Chondrocyte (in vitro differentiated cells): ENCODE results near the gene TBC1D8B. TPM values are rescaled to one million over a fixed set of nuclear protein-coding genes. Genes with fewer than 3 reads are reported as not detected.

Experiments used
- DNase-seq: peaks from one replicate; pipeline ENCODE4 v3.0.0; 2021; ENCODE audit warnings: mixed read lengths, low spot score
- H3K27ac Mint-ChIP-seq: one replicate; pipeline ENCODE4 v1.8.0; 2021; ENCODE audit warnings: mild to moderate bottlenecking, moderate library complexity, mixed read lengths; ENCODE audit not compliant: unreplicated experiment
- H3K27me3 Mint-ChIP-seq: 2 replicates; pipeline ENCODE4 v1.8.0; 2021; ENCODE audit warnings: low read depth, mixed read lengths
- H3K36me3 Mint-ChIP-seq: 2 replicates; pipeline ENCODE4 v1.8.0; 2021; ENCODE audit warnings: low read depth, mixed read lengths
- H3K4me1 Mint-ChIP-seq: 2 replicates; pipeline ENCODE4 v1.8.0; 2021; ENCODE audit warnings: low read depth, mild to moderate bottlenecking, mixed read lengths
- H3K4me3 Mint-ChIP-seq: one replicate; pipeline ENCODE4 v1.8.0; 2021; ENCODE audit warnings: mild to moderate bottlenecking, moderate library complexity, mixed read lengths; ENCODE audit not compliant: unreplicated experiment
- H3K9me3 Mint-ChIP-seq: 2 replicates; pipeline ENCODE4 v1.8.0; 2021; ENCODE audit warnings: low read depth, mixed read lengths
- CTCF ChIP-seq: fragments of 200-600 bp; sonication (generic); IDR thresholded peaks from 2 replicates; pipeline ENCODE4 v1.5.0; 2021; ENCODE audit warnings: antibody characterized with exemption, mild to moderate bottlenecking, moderate library complexity
- total RNA-seq: library from RNA; stranded (reverse); gene quantifications from 3 replicates; pipeline ENCODE4 v1.2.1, GENCODE V29; 2021

TBC1D8B gene
- total RNA-seq, 1 donor from 2014 or later = 15.7 TPM

GRCh38 chrX:106917830-106918500 is 115.5 kb downstream of the TBC1D8B start:
- TF ChIP-seq CTCF = no peak
- Mint-ChIP-seq H3K4me1 (peaks cover 24% of the 10 kb centered on the region), H3K4me3 (no peak overlapping the region), H3K9me3 (no peaks in the 10 kb centered on the region), H3K36me3 (no peaks in the 10 kb centered on the region), H3K27ac (no peak overlapping the region), H3K27me3 (peaks cover 3% of the 10 kb centered on the region)
- DNase-seq = no peak

GRCh38 chrX:106919932-106920452 is 117.5 kb downstream of the TBC1D8B start, which contains the start of gene CLDN2:
TSS of gene CLDN2 (plus strand) at chrX:106920402. CDS start at chrX:106928229, 7,827 bp downstream.
- H3K4me1 Mint-ChIP-seq = peaks cover 24% of the 10 kb centered on the region
- H3K27ac Mint-ChIP-seq = no peak within 1 kb of the TSS
- no peaks in the 10 kb centered on the region for H3K36me3 Mint-ChIP-seq

GRCh38 chrX:106921637-106922036 is 119.2 kb downstream of the TBC1D8B start:
- H3K36me3 Mint-ChIP-seq = no peaks in the 10 kb centered on the region
- no peaks in the 10 kb centered on the region for H3K9me3 Mint-ChIP-seq
- no peak for DNase-seq
- TF ChIP-seq CTCF = no peak
- H3K27ac Mint-ChIP-seq = no peak overlapping the region
- H3K27me3 Mint-ChIP-seq = no peaks in the 10 kb centered on the region
- H3K4me1 Mint-ChIP-seq = peaks cover 24% of the 10 kb centered on the region
- H3K4me3 Mint-ChIP-seq = no peak overlapping the region

More at GRCh38 chrX:106919932-106920452, 117.5 kb downstream of the TBC1D8B start, which contains the start of gene CLDN2:
- no peak for DNase-seq
- no peak for TF ChIP-seq CTCF
- H3K27me3 Mint-ChIP-seq = peaks cover 3% of the 10 kb centered on the region
- no peaks in the 10 kb centered on the region for H3K9me3 Mint-ChIP-seq
- no peak within 1 kb of the TSS for H3K4me3 Mint-ChIP-seq

Other genes with a start within 250 kb of the TBC1D8B start
- 0.17 to 0.31 TPM in 2 of 3 replicates, not detected in the other for gene RADX, start 190.7 kb upstream of the TBC1D8B start, total RNA-seq
- gene RNF128, start 76.0 kb upstream of the TBC1D8B start, total RNA-seq = not detected in 3 replicates
- gene RIPPLY1, start 100.7 kb downstream of the TBC1D8B start, total RNA-seq = not detected in 3 replicates
- 0.07 TPM in 1 of 3 replicates, not detected in the others for gene CLDN2, start 117.7 kb downstream of the TBC1D8B start, total RNA-seq
- 31.2 to 35.6 TPM (median 33.8 TPM) in 3 replicates for gene MORC4, start 197.5 kb downstream of the TBC1D8B start, total RNA-seq